ENCODE results near the gene RNLS. TPM values are rescaled to one million over a fixed set of nuclear protein-coding genes. Genes with fewer than 3 reads are reported as not detected.

Gene RNLS
- total RNA-seq, 1 donor from 2014 or later: 4.4 TPM

GRCh38 chr10:88505680-88506215 lies 77.4 kb downstream of the RNLS start:
- H3K27ac Mint-ChIP-seq (ENCODE audit: unreplicated experiment): no peak overlapping the region
- no peaks in the 10 kb centered on the region for H3K9me3 Mint-ChIP-seq (ENCODE audit: unreplicated experiment)
- H3K4me3 Mint-ChIP-seq (ENCODE audit: unreplicated experiment): no peak overlapping the region
- H3K36me3 Mint-ChIP-seq (ENCODE audit: unreplicated experiment): no peaks in the 10 kb centered on the region
- TF ChIP-seq, protein P1, sequence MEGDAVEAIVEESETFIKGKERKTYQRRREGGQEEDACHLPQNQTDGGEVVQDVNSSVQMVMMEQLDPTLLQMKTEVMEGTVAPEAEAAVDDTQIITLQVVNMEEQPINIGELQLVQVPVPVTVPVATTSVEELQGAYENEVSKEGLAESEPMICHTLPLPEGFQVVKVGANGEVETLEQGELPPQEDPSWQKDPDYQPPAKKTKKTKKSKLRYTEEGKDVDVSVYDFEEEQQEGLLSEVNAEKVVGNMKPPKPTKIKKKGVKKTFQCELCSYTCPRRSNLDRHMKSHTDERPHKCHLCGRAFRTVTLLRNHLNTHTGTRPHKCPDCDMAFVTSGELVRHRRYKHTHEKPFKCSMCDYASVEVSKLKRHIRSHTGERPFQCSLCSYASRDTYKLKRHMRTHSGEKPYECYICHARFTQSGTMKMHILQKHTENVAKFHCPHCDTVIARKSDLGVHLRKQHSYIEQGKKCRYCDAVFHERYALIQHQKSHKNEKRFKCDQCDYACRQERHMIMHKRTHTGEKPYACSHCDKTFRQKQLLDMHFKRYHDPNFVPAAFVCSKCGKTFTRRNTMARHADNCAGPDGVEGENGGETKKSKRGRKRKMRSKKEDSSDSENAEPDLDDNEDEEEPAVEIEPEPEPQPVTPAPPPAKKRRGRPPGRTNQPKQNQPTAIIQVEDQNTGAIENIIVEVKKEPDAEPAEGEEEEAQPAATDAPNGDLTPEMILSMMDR (IDR thresholded peaks at IDR 0.05; ENCODE audit: partially characterized antibody, unreplicated experiment): no peak
- no peak for DNase-seq
- no peaks in the 10 kb centered on the region for H3K27me3 Mint-ChIP-seq (ENCODE audit: unreplicated experiment)
- no peaks in the 10 kb centered on the region for H3K4me1 Mint-ChIP-seq (ENCODE audit: low read depth, unreplicated experiment)

- no peaks in the 10 kb centered on the region for H3K9me3 Mint-ChIP-seq (ENCODE audit: unreplicated experiment)
- TF ChIP-seq, protein P1 (IDR thresholded peaks at IDR 0.05; ENCODE audit: partially characterized antibody, unreplicated experiment): no peak
- no peak overlapping the region for H3K4me3 Mint-ChIP-seq (ENCODE audit: unreplicated experiment)
- no peaks in the 10 kb centered on the region for H3K36me3 Mint-ChIP-seq (ENCODE audit: unreplicated experiment)
- no peaks in the 10 kb centered on the region for H3K4me1 Mint-ChIP-seq (ENCODE audit: low read depth, unreplicated experiment)
- no peak for DNase-seq
- H3K27ac Mint-ChIP-seq (ENCODE audit: unreplicated experiment): no peak overlapping the region
- H3K27me3 Mint-ChIP-seq (ENCODE audit: unreplicated experiment): no peaks in the 10 kb centered on the region
Measured at GRCh38 chr10:88505265-88505664, 77.9 kb downstream of the RNLS start.

GRCh38 chr10:88500656-88501055 lies 82.5 kb downstream of the RNLS start:
- Mint-ChIP-seq H3K4me1 (ENCODE audit: low read depth, unreplicated experiment) (no peaks in the 10 kb centered on the region), H3K27me3 (ENCODE audit: unreplicated experiment) (no peaks in the 10 kb centered on the region), H3K36me3 (ENCODE audit: unreplicated experiment) (no peaks in the 10 kb centered on the region), H3K27ac (ENCODE audit: unreplicated experiment) (no peak overlapping the region), H3K4me3 (ENCODE audit: unreplicated experiment) (no peak overlapping the region), H3K9me3 (ENCODE audit: unreplicated experiment) (peaks cover 1% of the 10 kb centered on the region)
- TF ChIP-seq, protein P1 (IDR thresholded peaks at IDR 0.05; ENCODE audit: partially characterized antibody, unreplicated experiment): no peak
- DNase-seq: no peak

DNA sequence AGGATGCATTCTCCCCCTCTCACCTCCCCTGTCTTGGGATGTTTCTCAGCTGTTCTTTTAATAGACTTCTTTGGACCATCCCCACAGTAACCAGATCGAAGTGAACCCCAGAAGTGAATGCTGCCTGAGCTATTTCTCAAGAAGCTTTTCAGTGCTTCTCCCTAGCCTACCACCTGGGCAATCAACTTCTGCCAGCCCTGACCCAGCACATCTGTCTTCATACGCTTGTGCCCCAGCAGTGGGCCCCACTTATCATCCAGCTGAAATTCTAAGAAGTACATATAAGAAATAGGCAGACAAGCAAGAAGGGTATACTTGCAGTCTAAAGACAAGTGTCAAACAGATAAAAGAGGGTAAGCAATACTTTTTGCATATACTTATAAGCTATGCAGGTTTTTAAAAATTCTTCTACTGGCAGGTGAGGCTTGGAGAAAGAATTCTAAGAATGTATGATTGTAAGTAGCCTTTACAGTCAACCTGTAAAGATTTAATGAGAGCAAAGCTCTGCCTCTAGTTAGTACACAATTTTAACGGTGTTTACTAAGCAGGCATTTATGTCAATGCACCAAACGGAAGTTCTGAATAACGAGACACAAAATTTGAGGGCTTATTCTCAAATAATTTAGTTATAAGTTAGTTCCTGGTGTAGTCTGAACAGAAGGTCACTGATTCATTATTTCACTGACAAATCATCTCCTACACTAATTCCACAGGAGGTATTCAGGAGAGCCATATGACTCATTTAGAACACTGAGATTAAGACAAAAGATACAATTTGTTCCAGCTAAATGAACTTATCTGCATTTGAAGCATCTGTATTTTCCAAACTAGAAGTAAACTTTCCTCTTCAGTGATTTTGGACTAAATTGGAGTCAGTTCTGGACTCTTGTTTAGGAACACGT lies 83.3 kb downstream of the RNLS start:
- Mint-ChIP-seq H3K4me3 (ENCODE audit: unreplicated experiment) (no peak overlapping the region), H3K27ac (ENCODE audit: unreplicated experiment) (no peak overlapping the region), H3K36me3 (ENCODE audit: unreplicated experiment) (no peaks in the 10 kb centered on the region), H3K4me1 (ENCODE audit: low read depth, unreplicated experiment) (no peaks in the 10 kb centered on the region), H3K27me3 (ENCODE audit: unreplicated experiment) (no peaks in the 10 kb centered on the region), H3K9me3 (ENCODE audit: unreplicated experiment) (peaks cover 1% of the 10 kb centered on the region)
- TF ChIP-seq, protein P1 (IDR thresholded peaks at IDR 0.05; ENCODE audit: partially characterized antibody, unreplicated experiment): no peak
- DNase-seq: no peak

DNA sequence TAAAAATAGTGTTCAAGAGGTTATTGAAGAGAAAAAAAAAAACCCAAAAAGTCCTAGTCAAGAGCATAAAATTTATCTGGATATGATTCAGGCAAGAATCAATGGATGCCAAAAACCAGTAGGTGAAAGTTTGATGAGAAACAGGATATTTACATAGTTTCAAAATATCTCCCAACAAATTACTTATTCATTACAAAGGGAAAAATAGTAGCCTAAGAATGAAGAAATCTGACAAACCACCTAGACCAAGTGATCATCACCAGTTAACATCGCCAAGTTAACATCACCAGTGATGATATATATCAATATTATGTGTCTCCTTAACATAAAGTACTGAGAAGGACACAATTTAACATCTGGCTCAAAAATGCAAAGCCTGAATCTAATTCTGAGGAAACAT lies 85.2 kb downstream of the RNLS start:
- H3K36me3 Mint-ChIP-seq (ENCODE audit: unreplicated experiment): no peaks in the 10 kb centered on the region
- TF ChIP-seq, protein P1 (IDR thresholded peaks at IDR 0.05; ENCODE audit: partially characterized antibody, unreplicated experiment): no peak
- DNase-seq: no peak
- H3K9me3 Mint-ChIP-seq (ENCODE audit: unreplicated experiment): peaks cover 1% of the 10 kb centered on the region
- no peak overlapping the region for H3K4me3 Mint-ChIP-seq (ENCODE audit: unreplicated experiment)
- H3K4me1 Mint-ChIP-seq (ENCODE audit: low read depth, unreplicated experiment): no peaks in the 10 kb centered on the region
- H3K27me3 Mint-ChIP-seq (ENCODE audit: unreplicated experiment): no peaks in the 10 kb centered on the region
- H3K27ac Mint-ChIP-seq (ENCODE audit: unreplicated experiment): no peak overlapping the region
